GM18873 (cell line): ENCODE measurements around the gene DNM1L.

ENCODE experiments used
- ATAC-seq: cut with Tn5 transposase; IDR thresholded peaks from one replicate; pipeline ENCODE4 v1.9.1; 2021; ENCODE audit warnings: mild to moderate bottlenecking, moderate library complexity, moderate number of reproducible peaks; ENCODE audit not compliant: unreplicated experiment, low FRiP score

Gene DNM1L

DNA sequence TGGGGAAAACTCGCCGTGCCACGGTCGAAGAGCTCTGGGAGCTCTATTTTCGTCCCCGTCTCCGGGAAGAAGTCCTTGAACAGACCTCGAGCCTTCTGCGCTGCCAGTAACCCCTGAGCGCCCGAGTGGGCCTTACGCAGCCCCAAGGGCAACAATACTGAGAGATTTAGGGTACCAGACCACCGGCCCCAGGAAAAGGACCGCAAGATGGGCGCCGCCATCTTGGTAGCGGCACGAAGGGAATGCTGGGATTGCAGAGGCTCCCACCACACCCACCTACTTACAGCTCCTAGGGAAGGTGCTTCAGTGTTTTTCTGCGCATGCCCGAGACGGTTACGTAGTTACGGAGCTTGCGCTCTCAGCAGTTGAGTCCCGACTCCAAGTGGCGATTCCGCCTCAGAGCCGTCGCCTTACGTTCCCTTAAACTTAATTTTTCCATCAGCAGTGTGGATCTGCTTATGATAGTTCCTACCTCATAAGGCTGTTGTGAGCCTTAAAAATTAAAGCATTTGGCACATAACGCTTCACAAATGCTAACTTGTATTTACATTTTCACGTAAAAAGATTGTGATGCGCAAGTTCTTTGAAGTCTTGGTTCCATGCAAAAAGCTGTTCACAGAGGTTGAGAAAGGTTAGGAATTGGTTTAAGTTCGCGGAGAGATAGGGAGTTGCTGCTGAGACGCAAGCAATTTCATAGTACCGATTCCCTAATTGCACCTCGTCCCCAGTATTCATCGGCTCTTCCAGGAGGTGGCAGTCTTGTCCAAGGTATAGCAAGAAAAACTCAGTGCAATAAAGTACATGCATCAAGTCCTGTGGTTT lies 76.8 kb downstream of the DNM1L start, which contains the start of gene YARS2:
Gene YARS2, minus strand, starts transcription at position 244 of the 822 bp plus-strand sequence. Its CDS starts 23 bp downstream, at position 221.
- ATAC-seq: peak; percentile 93

DNA sequence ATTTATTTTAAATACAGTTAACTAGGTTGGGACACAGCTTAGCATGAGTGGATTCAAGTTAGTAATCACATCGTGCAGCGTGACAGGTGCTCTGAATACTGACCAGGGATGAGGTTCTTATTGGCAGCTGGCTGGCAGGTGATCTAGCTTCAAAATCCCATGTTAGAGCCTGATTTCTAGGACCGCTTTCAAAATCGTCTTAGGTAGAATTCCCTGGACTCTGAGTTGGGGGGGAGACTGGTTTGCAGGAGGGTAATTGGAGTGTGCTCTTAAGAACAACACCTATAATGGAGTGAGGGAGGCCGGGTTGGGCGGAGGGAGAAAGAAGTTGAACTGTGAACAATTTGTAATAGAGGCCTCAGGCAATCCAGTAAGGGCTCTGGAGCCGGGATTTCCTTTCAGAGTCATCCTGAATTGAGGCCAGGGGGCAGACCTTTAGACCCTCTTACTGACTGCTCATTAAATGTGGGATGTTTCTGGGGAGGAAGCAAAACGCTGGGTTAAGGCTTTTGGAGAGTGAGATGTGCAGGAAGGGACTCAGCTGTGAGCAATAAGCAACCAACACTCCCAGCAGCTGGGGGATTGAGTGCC lies 77.5 kb downstream of the DNM1L start:
- ATAC-seq: no peak

DNA sequence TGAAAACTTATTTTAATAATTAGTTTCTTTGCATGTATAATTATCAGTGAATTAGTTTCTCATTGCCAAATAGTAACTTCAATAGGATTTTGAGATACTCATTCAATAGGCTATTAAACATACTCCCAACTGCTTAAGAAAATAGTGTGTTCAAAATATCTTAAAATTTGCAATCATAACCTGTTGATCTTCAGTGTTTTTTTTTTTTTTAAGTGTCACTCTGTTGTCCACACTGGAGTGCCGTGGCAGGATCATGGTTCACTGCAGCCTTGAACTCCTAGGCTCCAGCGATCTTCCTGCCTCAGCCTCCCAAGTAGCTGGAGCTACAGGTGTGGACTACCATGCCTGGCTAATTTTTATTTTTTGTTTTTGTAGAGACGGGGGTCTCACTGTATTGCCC lies 78.1 kb downstream of the DNM1L start:
- ATAC-seq: no peak

DNA sequence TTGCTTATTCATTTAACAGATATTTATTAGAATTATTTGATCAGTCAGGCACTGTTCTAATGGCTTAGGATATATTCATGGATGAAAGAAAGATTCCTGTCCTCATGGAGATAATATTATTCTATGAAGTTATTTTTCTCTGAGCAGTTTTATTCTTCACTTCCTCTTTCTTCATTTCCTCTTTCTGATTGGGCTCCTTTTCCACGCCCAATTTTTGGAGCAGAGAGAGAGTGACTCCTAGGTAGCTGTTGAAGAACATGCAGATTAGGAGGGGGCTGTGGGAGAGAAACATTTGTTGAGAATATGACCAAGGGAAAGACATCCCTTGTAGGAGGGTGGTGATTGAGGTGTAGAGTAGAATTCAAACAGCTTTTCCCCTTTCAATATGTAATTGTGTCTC lies 82.6 kb downstream of the DNM1L start:
- no peak for ATAC-seq

DNA sequence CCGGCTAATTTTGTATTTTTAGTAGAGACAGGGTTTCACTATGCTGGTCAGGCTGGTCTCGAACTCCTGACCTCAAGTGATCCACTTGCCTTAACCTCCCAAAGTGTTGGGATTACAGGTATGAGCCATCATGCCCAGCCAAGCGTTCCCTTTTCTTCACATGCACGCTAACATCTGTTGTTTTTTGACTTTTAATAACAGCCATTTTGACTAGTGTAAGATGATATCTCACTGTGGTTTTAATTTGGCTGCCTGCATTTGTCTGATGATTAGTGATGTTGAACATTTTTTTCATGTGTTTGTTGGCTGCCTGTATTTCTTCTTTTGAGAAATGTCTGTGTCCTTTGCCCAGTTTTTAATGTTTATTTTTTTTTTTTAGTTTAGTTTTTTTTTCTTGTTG lies 86.8 kb downstream of the DNM1L start:
- no peak for ATAC-seq

DNA sequence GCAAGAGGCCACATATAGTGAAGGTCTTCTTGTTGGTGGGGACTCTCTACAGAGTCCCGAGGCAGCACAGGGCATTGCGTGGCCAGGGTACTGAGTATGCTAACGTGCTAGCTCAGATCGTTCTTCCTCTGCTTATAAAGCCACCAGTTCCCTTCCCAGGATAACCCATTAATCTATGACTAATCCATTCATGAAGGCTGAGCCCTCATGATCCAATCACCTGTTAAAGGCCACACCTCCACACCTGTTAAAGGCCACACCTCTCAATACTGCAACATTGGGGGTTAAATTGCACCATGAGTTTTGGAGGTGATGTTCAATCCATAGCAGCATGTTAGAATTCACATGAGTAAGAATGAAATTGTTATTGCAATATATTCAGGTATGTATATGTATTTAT lies 89.4 kb downstream of the DNM1L start:
- no peak for ATAC-seq

DNA sequence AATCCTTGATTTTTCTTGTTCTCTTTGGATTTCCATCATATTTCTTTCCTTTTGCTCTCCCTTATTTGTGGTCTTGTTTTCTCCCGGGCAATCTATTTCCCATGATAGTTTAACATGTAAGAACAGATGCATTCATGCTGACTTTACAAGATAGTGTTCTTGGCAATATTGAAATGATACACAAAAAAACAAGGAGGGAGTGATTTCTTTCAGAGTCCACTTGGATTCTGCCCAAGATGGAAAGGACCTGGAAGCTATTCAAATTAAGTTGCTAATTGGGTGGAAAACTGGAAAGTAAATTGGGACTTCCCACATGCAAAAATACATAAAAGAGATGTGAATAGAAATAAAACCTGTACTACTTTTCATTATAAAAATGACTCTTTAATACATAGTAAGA lies 91.0 kb downstream of the DNM1L start:
- ATAC-seq: no peak

DNA sequence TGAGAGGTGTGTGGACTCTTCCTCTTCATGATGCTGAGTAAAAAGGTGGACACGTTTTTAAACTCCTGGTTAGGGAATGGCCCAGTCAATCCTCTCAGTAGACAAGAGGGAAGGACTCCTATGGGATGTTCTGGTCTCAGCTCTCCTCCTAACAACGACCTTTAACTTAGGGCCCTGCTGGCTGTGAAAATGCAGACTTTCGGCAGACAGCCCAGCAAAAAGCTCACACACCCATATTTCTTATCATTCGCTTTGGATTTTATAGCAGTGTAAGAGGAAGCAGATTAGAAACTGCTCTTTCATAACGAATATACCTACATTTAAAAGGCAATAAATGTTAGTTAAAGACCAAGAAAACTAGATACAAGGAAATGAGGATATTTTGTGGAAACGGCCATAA lies 94.6 kb downstream of the DNM1L start:
- ATAC-seq: no peak

DNA sequence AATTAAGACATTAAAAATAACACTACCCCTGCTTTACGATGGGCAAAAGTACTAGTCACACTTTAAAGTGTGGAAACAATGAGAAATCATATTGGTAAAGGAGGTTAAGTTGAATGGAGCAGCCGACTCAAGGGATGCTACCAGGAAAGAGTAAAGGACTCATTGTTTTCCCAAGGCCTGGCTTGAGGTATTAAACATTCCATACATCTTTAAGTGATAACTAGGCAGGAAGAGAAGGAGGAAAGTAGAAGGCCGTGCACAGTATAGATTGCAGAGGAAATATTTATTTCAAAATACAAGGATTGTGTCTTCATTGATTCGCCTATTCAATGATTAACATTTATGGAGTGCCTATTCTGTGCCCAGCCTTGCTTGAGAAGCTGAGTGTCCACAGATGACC lies 97.2 kb downstream of the DNM1L start:
- ATAC-seq: no peak

DNA sequence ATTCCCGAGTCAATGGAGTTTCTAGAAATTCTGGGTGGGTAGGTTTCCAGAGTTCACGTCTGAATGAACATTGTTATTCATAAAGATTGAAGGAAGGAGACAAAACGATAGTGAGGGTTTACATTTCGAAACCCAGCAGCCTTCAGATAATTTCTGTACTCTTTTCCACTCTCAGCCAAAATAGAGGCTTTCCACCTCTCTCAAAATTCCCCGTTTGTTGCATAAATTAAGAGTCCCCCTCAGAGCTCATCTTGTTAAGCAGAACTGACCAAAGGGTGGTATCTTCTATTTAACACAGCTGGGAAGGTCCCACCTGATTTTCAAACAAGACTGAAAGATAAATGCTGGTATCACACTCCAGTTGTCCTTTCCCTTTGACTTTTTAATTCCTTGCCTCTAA lies 98.1 kb downstream of the DNM1L start:
- ATAC-seq: no peak

DNA sequence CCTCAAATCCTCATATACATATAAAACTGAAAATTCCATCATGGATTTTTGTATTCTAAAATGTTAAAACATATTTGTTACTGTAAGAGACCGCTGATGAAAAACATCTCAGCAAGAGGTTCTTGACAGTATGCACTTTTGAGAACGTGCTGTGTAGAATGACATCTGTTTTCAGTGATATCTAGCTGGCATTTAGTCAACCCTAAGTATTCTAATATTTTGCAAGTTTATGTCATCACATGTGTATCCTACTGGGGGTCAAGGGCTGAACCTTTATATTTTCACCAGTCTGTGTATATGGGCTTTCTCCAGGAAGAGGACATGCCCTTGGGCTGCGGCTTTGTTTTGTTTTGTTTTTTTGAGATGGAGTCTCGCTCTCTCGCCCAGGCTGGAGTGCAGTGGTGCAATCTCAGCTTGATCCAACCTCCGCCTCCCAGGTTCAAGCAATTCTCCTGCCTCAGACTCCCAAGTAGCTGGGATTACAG lies 98.6 kb downstream of the DNM1L start:
- no peak for ATAC-seq

DNA sequence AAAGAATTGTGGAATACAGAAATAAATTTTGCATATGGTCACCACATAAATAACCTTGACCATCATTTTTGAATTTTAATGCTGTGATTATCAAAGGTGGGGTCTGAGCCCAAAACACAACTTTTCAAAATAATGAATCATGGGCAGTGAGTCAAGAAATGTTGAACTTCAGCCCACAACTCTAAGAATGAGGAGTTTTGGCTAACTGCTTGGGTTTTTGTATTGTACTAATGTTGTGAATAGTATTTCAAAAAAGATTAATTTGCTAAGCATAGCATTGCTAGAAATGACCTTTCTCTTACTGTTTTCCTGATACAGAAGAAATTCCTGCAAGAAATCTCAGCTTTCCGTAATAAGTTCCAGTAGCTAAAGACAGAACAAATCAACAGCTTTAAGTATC lies 101.0 kb downstream of the DNM1L start:
- no peak for ATAC-seq

DNA sequence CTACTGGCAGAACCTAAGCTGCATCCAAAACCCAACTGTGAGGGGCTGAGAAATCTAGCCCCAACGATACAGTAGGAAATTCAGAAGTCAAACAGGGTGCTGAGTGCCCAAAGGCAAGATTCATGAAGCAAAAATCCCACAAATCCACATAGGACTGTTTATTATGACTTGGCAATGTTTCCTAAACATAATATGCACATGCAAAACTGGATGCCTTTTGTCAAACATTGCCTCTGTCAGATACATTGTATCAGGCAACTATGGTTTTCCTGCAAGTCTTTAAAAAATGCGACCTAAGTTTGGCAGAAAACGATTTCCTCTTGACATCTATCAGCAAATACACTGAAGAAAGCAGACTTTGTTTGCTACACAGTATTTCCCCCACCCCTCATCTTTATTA lies 103.9 kb downstream of the DNM1L start:
- ATAC-seq: no peak

DNA sequence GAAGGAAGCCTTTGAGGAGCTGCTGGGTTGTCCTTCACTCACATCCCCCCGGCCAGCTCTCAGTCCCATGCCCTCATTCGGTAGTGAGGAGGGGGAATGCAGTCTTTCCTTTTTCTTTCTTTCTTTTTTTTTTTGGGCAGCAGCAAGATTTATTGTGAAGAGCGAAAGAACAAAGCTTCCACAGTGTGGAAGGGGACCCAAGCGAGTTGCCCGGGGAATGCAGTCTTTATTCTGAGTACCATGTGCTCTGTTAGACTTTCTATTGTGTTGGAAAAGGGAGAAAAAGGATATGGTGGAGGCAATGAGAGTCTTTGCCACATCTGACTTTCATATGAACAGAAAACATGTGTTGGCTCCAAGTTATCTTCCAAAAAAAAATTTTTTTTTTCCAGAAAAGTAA lies 106.5 kb downstream of the DNM1L start:
- no peak for ATAC-seq

DNA sequence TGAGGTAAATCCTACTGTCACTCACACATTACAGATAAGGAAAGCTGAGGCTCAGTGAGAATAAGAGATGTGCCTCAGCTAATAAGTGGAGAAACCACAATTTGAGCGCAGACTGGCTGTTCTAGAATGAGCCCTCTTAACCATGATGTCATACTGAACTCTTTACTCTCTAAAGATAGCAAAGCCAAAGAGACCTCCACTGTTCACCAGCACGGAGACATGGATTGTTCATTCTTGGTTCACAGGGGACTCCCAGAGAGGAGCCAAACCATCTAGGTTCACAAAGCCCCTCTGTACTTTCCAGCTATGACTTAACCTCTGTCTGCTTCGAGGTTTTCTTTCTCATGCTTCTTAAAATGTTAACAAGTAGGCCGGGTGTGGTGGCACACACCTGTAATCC lies 109.3 kb downstream of the DNM1L start:
- ATAC-seq: no peak

DNA sequence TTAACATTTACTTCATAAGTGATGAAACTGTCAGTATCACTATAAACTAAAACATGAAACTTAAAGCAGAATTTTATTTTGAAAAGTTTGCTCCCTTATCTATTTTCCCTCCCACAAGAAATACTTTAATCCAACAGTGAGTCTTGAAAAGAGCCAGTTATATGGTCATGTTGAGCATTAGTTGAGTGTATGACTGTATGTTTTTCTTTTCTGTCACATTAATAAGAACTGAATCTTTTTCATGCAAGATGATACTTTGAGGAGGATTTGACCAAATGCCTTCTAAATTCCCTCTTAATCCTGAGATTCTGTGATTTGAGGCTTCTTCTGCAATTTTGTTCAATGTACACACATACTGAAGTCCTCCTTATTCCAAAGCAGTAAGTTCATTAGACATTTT lies 110.3 kb downstream of the DNM1L start:
- no peak for ATAC-seq

DNA sequence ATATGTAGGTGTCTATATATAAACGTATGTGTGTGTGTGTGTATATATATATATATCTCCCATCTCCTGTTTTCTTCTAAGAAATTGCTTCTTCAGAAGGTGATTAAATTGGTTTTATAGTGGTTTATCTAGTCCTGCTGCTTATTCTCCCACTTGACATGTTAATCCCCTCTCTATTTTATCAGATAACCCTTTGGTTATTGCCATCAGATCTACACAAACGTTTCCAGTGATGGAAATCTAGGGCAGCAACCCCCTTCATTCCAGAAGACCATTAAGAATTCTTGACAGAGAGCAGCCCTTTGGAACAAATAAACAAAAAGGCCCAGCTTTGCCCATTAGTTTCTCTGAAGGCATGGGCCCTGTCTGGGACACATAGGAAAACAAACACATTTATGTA lies 110.8 kb downstream of the DNM1L start:
- ATAC-seq: no peak

DNA sequence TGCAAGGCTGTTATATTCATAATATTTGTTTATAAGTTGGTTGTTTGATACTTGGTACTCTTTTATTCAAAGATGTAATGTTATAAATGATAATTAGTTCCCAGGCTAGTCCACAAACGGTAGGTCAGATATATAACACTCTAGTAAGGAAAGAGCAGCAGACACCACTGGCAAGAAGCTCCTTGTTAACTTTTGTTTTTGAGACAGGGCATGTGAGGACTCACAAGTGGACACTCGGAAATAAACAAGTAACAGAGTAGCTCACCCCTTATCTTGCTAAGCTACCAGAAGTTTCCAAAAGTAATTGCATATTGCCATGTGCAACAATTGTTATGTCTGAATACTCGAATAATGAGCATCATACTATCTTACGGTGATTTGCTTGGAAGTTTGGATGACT lies 115.2 kb downstream of the DNM1L start:
- no peak for ATAC-seq
